AG04450 (cell line): ENCODE results near the gene CYP11A1. TPM values are rescaled to one million over a fixed set of nuclear protein-coding genes. Genes with fewer than 3 reads are reported as not detected.
A peak's percentile ranks its signal among the peaks of the same experiment; 100 is the strongest.

ENCODE experiments used
- CTCF ChIA-PET: fragments of 300-600, 350-600 bp; formaldehyde crosslinking; extraction: SDS; loops from one replicate; lab custom pipeline; 2022; ENCODE audit warnings: antibody characterized with exemption, inconsistent platforms; lab: Charles Lee
- POLR2A ChIA-PET: fragments of 350-600 bp; formaldehyde crosslinking; extraction: SDS; loops from one replicate; lab custom pipeline; 2021; ENCODE audit warnings: antibody characterized with exemption, inconsistent platforms; lab: Yijun Ruan, JAX
- DNase-seq: peaks from one replicate; pipeline ENCODE4 v3.0.0-alpha.2; 2011; ENCODE audit warnings: low read depth, low spot score
- H3K27ac ChIP-seq: one replicate; pipeline ENCODE4 v1.5.1; 2012; ENCODE audit warnings: low read depth, low read length, control low read depth
- H3K27me3 ChIP-seq: one replicate; pipeline ENCODE4 v1.6.0; 2012; ENCODE audit warnings: low read length; ENCODE audit not compliant: control insufficient read depth, insufficient read depth
- H3K4me3 ChIP-seq: 2 replicates; pipeline ENCODE4 v1.5.1; 2011; ENCODE audit warnings: mild to moderate bottlenecking, low read depth, low read length, control low read depth
- H3K9me3 ChIP-seq: 2 replicates; pipeline ENCODE4 v1.5.1; 2012; ENCODE audit warnings: low read length; ENCODE audit not compliant: control insufficient read depth, insufficient read depth
- CTCF ChIP-seq: IDR thresholded peaks from 2 replicates; pipeline ENCODE4 v1.5.1; 2011; ENCODE audit warnings: low read depth, low read length, control low read depth, inconsistent platforms
- polyA plus RNA-seq: library from polyadenylated mRNA; depleted of rRNA; stranded (reverse); fragments of >200 nt; gene quantifications from 2 replicates; pipeline ENCODE4 v1.2.3, GENCODE V29; 2011

Gene CYP11A1
- polyA plus RNA-seq, 1 experiment: 0.14 TPM

DNA sequence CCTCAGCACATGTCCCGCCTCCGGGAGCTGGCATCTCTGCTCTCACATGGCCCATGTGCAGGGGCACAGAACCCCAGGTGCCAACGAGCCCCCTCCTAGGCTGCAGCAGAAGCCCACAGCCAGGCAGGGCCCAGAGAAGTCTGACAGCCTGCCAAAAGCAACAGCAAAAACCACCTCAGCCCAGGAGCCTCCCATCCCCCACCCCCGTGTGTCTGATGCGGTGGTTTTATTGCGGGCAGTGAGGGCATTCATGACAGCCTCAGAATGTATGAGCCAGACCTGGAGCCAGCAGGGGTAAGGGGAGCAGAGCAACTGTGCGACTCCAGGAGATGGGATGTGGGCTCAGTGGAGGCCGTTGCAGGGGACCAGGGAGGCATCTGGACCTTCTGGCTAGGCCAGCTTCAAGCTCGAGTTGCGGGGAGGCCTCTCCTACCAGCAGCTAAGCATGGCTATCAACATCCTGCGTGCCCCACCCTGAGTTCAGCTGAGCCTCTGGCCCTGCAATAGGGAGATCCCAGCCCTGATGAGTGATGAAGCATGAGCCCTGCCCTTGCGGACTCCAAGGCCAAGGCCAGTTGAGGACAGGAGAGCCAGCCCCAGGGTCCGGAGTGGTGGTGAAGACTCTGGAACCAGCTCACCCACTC is 52.5 kb downstream of the CYP11A1 start:
- Histone ChIP-seq H3K27ac (no peak overlapping the region), H3K27me3 (peaks cover 22% of the 10 kb centered on the region), H3K4me3 (no peak overlapping the region), H3K9me3 (no peaks in the 10 kb centered on the region)
- ChIA-PET POLR2A (no interaction called here), CTCF (no interaction called here)
- TF ChIP-seq CTCF: no peak
- no peak for DNase-seq

DNA sequence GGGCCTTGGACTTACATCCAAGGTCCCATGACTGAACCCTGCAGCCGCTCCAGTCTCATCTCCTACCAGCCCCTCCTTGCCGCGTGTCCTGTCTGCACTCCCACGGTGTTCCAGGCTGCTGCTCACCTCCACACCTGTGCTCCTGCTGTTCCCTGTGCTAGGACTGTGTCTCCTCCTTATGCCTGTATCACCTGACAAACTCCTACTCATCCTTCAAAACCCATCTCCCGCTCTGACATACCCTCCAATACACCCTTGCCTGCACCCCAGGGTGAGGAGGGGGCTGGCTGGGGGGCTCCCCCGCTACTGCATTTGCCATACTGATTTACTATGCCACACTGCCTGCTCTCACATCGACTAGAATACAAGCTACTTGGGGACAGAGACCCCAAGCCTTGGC is 53.6 kb downstream of the CYP11A1 start:
- no peak for DNase-seq
- H3K4me3 ChIP-seq: no peak overlapping the region
- TF ChIP-seq CTCF: no peak
- no peak overlapping the region for H3K27ac ChIP-seq
- no peaks in the 10 kb centered on the region for H3K9me3 ChIP-seq
- peaks cover 30% of the 10 kb centered on the region for H3K27me3 ChIP-seq
- CTCF ChIA-PET: interaction anchor here (0.5 to 0.6 kb wide), 2 partner anchors 46 to 338 kb away, joined by 3 read pairs; no protein-coding TSS in a partner anchor
- POLR2A ChIA-PET: no interaction called here

DNA sequence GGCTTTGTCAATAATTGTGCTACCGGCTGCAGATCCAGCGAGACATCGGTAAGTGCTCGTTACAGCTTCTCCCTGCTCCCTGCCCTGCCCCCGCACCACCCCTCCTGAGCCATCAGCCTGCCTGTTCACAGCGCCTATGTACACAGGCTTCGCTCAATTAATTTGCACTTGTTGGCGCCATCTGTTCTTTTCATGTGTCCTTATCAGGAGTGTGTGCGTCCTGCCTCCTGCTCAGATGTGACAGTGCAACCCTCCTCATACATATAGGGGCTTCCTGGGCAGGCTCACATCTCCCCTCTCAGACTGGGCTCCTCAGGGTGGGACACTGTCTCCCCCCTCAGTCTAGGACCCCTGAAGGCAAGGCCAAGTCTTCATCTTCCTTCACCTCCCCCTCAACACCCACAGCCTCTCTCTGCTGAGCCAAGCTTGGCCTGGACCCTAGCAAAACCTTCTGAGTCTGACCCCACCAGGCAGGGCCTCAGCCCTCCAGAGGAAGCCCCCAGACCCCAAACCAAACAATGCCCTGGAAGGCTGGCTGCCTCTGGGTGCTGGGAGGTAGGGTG is 54.9 kb downstream of the CYP11A1 start:
- Histone ChIP-seq H3K27ac (no peak overlapping the region), H3K27me3 (peaks cover 37% of the 10 kb centered on the region), H3K4me3 (no peak overlapping the region), H3K9me3 (no peaks in the 10 kb centered on the region)
- no peak for DNase-seq
- TF ChIP-seq CTCF: no peak
- CTCF ChIA-PET: interaction anchor here (0.6 to 6.4 kb wide), 3 partner anchors 9 to 187 kb away, joined by 4 to 101 read pairs (median 4); no protein-coding TSS in a partner anchor
- POLR2A ChIA-PET: no interaction called here

GRCh38 chr15:74311734-74312444 is 55.6 kb downstream of the CYP11A1 start:
- Histone ChIP-seq H3K4me3 (no peak overlapping the region), H3K9me3 (no peaks in the 10 kb centered on the region), H3K27me3 (peaks cover 43% of the 10 kb centered on the region), H3K27ac (no peak overlapping the region)
- DNase-seq: no peak
- TF ChIP-seq CTCF: peak; percentile 64
- ChIA-PET POLR2A (no interaction called here), CTCF (interaction anchor here (0.6 to 6.4 kb wide), 4 partner anchors 9 to 1025 kb away, joined by 3 to 101 read pairs (median 4); no protein-coding TSS in a partner anchor)
